GM18526 (cell line): ENCODE data around the gene CDC14C.

Experiments
- POLR2A ChIP-seq: IDR thresholded peaks from 3 replicates; pipeline ENCODE4 v1.6.1; 2011; ENCODE audit not compliant: insufficient read length; ENCODE audit errors: extremely low read depth

Gene CDC14C

DNA sequence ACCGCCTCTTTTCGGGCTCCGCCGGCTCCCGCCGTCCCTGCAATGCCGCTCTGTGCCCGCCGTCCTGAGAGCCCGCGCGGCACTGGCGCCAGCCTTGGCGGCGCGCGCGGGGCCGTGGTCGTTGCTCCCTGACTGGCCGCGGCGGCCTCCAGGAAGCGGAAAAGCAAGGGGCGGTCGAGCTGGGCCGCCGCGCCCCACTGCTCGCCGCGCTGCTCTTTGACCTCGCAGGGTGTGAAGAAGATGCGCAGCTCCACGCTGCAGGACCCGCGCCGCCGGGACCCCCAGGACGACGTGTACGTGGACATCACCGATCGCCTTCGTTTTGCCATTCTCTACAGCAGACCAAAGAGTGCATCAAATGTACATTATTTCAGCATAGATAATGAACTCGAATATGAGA lies at the start of gene CDC14C:
TSS of gene CDC14C (plus strand) at position 115 of the 400 bp plus-strand sequence. CDS start at position 241, 126 bp downstream.
- TF ChIP-seq POLR2A, result no peak

GRCh38 chr7:48875045-48875916 lies 49.1 kb upstream of the CDC14C start:
- TF ChIP-seq POLR2A, result no peak

DNA sequence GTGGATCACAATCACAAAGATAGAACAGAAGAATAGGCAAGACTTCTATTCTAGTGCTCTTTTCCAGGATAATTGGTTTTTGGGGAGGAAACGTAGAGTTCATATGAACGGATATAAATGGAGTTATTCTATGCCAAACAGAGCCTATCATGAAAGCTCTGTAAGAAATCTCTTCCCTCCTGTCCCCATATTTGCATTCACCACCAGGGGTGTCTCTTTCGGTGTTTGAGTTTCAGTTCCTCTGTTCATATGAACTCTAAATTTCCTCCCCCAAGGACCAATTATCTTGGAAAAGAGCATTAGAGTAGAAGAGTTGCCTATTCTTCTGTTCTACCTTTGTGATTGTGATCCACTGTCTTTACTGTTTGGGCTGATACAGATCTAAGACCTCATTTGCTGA lies 48.3 kb upstream of the CDC14C start:
- no peak for TF ChIP-seq POLR2A

GRCh38 chr7:48880851-48881250 lies 43.5 kb upstream of the CDC14C start:
- TF ChIP-seq POLR2A, result no peak

DNA sequence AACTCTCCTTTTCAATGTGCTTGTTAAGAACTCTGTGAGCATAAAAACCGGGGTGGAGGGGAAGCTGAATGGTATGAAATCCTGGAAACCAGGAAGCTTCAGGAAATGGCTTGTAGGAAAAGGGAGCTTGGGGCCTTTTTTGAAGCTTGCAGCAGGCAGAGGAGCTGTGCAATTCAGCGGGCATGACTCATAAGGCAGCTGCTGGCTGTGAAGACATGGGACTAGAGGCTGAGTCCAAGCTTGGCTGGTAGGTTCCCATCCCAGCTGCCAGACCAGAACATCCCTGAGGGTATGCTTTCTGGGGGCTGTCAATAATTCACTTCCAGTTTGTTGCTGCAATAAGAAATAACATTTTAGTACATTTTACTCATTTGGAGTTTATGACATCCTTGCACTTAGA lies 36.8 kb upstream of the CDC14C start:
- TF ChIP-seq POLR2A, result no peak

- no peak for TF ChIP-seq POLR2A
Measured at GRCh38 chr7:48894574-48894973, 29.8 kb upstream of the CDC14C start.

DNA sequence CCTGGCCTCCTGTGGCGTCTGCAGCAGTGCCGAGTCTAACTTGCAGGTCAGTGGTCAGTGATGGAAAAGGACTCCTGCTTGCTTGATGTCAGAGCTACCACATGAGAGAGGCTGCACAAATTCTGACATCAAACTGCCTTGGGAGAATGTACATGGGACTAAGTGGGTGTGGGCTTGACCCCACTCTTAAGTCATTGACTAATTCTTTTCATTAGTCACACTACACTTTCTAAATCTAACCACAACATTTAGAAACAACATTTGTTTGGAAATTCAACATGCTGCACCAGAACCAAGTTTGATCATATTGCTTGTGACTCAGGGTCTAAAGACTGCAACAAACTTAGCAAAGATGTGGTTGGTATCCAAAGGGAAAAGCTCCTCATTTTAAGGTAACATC lies 24.4 kb upstream of the CDC14C start:
- no peak for TF ChIP-seq POLR2A

- no peak for TF ChIP-seq POLR2A
Measured at GRCh38 chr7:48901966-48902365, 22.4 kb upstream of the CDC14C start.

DNA sequence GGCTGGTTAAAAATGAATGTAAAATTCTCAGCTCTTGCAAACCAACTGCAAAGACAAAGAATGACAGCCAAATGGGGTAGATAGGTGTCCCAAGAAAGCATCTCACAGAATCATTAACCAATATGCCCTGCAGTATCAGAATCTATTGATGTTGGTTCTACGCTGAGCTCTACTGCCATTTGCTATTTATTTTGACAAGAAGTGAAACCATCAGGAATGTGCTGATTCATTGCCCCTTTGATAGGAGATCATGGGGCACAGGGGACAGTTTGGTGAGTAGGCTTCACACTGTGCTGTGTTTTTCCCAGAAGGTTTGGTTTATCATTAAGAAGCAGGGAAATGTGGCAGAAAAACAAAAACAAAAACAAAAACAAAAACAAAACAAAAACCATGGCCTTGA lies 19.4 kb upstream of the CDC14C start:
- no peak for TF ChIP-seq POLR2A

GRCh38 chr7:48931481-48931880 lies 7.1 kb downstream of the CDC14C start:
- no peak for TF ChIP-seq POLR2A

GRCh38 chr7:48932126-48932910 lies 8.0 kb downstream of the CDC14C start:
- no peak for TF ChIP-seq POLR2A

DNA sequence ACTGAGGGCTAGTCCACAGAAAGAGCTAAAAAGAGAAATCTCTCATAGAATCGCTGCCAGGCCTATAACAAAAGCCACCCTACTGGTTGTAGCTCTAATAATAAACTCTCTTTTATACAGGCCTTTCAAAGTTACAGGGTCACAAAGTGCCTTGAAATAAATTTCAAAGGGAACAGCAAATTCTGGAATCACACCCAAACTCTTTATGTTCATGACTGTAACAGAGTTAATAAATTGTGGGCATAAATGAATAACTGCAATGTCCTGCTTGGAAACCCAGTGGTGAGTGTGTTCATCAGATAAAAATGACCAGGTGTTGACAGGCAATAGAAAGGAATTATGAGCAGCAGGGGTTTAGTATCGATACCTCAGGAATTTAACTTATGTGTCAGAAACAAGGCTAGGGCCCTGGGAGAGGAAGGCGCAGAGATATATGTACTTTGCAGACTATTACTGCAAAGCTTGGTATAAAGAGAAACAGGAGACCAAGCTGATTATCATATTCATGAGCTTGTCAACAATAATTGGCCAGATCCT lies 9.3 kb downstream of the CDC14C start:
- no peak for TF ChIP-seq POLR2A

GRCh38 chr7:48938539-48939295 lies 14.4 kb downstream of the CDC14C start:
- no peak for TF ChIP-seq POLR2A

- no peak for TF ChIP-seq POLR2A
Measured at GRCh38 chr7:48943279-48943990, 19.1 kb downstream of the CDC14C start.

DNA sequence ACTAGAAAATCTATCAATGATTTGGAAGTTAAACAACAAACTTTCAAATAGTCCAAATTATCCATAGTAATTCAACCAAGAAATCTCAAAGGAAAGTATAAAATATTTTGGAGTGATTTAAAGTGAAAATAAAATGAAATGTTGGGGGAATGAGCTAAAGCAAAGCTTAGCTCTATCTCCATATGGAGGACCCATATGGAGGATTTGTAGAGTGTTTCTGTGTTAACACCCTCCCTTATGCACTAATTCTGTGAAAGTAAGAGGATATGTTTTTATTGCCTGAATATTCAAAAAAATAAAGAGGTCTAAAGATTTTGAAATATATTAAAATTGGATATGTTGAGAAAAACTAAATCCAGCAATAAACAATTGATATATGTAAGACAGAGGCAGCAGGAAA lies 31.6 kb downstream of the CDC14C start:
- no peak for TF ChIP-seq POLR2A
